Kidney glomerular epithelial cell (primary cell): ENCODE results near the gene TAF1C.

Experiments used
- DNase-seq: peaks from one replicate; lab custom pipeline; 2025; lab: John Stamatoyannopoulos, UW

TAF1C gene

DNA sequence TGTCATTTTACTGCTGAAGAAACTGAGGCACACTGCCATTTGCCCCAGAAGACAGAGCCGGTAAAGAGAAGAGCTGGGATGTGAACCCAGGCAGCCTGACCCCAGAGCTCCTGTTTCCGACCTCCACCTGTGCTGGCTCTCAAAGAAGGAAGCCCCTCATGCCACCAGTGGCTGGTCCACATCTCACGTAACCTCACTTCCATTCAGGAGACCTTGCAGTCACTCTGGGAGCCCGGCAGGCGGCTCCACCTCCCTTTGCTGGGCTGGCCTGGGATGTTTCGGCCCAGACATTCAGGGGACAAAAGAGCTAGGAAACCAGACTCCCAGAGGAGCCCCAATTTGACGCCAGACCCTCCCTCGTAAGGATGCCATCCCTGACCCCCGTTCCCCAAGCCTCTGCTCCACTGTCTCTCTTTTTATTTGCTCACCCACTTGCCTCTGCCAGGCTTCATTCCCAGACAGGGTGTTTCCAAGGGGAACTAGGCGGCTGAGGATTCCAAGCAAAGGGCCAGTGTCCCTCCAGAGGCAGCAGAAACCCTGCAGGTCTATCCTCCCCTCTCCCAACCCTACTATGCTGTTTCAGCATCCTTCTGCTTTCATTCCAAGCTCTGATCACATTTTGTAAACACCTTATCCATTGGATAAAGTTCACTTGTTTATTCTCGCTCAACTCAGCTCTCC is 2.8 kb downstream of the TAF1C start:
- no peak for DNase-seq

DNA sequence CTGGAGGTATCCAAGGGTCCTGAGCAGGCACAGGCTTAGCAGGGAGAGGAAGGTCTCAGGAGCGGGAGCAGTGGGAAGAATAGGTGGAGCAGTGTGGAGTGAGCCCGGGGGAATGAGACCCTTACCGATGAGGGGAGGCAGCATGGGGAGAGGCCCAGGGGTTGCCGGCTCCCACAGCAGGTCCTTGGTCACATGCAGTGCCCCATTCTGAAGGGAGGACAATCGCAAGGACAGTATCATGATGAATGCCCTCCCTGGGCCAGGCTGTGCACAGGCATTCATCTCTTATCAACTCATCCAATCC is 3.3 kb downstream of the TAF1C start:
- no peak for DNase-seq

DNA sequence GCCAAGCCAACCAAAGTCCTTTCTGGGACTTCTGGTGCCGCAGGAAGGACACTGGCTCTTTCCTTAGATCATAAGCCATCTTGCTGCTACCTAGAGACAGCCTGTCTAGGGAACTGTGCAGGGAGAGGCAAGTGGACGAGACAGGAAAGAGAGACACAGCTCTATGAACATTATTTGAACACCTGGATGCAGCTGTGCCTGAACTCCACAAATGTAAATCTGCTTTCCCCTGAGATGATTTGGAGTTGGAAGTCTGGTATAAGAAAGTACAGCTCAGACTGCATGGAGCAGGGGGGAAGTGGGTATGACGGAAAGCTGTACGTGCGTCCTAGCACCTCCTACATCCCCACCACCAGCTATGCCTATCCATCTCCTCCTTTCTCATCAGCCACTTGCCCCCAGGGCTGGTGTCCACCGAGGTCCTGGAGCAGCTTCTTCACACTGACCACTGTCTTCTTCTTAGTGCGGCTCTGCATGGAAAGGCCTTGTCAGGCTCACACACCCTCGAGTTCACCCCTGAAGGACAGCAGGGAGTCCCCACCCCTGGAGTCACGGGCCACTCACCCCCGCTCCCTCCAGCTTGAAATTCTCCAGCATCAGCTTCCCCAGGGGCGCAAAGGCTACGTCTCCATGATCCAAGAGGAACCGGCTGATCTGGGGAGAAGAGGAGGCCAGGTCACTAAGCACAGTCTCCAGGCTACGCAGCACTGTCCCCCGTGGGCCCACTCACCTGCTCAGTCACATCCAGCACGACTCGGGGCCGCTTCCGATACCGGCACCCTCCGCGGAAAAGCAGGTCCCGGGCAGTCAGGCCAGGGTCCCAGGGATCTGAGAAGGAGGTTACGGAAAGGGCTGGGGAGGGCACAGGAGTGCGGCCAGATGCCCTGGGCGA is 3.9 kb downstream of the TAF1C start:
- DNase-seq = no peak

DNA sequence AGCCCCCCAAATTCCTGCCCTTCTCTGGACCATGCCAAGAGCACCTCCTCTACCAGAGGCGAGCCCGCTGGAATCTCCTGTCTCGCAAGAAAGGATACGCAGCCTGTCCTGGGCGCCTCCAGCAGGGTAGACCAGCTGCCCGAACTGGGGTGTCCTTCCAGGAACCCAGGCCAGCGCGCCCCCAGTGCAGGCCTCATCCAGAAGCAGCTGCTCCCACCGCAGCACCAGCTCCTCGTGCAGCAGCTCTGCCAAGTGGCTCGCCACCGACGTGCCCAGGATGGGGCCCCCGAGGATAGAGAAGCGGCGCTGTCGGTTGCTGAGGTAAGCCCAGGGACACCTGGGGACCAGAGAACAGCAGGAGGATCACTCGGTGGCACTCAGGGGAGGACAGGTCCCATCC is 4.8 kb downstream of the TAF1C start:
- no peak for DNase-seq

DNA sequence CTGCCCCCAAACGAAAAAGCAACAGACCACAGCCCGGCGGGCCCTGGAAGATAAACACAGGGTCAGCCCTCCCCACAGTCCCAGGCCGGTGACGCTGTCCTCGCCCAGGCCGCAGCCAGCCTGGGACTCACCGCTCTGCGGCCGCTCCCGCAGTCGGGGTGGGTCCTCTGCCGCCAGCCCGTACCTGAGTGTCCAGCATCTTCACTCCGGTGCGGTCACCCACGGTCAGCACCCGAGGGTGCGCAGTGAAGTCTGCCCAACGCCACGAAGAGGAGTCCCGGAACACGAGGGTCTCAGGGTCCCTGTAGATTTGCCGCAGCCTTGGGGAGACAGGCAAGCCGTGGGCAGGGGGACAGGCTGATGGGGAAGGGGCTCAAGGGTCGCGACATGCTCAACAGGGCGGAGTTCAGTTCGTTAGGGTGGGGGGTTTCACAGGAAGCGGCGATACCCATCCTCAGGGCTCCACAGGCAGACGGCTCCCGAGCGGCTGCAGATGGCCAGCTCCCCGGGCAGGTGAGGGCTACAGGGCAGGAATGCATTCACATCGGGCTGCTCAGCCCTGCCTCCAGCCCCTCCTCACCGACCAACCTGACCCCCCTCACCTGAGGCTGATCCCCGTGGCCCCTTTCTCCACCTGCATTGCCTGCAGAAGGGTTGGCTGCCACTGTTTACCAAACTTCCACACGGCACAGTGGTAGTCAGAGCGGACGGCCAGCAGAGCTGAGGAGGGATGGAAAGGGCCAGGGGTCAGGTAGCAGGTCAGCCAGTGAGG is 5.5 kb downstream of the TAF1C start:
- no peak for DNase-seq

DNA sequence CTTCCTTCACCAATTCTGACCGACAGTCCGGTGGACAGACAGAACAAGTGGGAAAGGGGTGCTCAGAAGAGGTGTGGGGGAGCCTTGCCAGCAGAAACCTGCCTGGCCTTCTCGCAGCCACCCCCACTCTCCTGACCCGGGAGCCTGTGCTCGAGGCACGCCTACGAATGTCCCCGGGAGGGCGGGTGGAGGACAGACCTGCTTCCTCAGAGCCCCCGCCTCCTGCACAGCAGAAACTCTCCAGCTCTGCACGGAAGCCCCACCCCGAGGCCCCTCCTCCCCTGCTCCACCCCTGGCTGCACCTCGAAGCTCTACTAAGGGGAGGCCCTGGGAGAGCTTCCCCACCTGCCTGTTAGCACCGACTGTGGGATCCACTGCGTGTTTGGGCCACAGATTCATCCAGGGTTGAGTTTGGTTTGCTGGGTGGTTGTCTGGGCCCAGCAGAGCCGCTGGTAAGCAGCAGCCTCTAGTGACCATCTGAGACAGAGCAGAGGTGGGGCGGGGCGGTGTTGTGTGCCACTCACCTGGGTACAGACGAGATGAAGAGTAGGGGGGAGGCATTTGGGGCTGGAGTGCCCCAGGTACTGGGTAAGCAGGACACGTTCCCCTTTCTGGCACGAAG is 6.2 kb downstream of the TAF1C start:
- no peak for DNase-seq

DNA sequence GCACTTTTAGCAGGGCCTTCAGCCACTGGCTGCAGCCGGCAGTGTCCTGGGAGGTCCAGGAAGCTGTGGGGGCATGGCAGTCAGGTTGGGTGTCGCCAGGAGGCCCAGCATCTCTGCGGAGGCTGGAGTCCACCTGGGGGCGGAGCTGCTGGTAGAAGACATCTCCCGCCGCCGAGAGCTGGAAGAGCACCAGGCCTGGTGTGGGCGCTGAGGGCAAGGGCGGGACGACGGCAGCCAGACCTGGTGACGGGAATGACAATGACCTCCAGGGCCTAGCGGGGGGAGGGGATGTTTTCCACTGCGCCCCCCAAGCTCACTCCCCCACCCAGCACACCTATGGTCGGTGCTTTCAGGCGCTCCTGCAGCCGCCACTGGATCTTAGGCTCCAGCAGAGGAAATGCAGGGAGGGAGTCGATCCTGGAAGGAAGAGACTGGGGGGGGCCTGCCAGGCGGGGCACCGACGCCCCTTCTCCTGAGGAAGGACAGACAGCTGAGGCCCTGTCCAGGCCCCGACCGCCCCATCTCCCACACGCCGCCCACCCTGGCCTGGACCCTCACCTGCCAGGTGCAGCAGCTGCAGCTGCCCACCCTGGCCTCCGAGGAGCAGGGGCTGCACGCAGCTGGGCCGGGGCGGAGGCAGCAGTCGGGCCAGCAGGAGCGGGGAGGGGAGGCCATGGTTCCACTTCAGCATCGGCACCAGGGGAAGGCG is 7.1 kb downstream of the TAF1C start:
- no peak for DNase-seq

DNA sequence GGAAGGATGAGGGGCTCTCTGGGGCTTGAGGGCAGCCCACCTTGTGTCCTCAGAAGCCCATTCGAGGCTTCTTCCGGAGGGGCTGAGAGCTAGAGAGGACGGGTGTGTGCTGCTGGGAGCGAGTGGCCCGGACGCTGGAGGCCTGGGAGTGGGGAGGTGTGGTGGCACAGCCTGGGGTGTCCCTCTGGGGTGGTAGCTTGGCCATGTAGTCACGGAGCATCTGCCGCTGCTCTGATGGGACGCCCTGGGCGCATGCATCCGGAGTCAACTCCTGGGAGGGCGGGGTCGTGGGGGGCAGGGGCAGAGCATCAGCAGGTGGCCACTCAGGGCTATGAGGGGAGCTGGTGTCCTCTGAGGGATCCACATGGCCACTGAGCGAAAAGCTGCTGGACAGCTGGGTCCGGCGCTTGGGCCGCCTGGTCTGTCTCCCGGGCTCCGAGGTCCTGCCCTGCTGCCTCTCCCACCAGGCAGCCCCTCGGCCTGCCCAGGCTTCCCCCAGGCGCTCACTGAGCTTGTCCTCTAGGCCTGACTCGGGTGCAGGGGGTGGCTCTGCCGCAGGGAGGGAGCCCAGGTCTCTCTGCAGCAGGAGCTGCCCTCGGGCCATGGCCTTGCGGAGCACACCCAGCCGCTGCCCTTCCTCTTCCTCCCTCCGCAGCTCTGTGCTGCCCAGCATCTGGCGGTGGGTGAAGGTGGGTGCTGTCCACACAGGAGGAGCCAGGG is 7.8 kb downstream of the TAF1C start:
- DNase-seq = no peak

DNA sequence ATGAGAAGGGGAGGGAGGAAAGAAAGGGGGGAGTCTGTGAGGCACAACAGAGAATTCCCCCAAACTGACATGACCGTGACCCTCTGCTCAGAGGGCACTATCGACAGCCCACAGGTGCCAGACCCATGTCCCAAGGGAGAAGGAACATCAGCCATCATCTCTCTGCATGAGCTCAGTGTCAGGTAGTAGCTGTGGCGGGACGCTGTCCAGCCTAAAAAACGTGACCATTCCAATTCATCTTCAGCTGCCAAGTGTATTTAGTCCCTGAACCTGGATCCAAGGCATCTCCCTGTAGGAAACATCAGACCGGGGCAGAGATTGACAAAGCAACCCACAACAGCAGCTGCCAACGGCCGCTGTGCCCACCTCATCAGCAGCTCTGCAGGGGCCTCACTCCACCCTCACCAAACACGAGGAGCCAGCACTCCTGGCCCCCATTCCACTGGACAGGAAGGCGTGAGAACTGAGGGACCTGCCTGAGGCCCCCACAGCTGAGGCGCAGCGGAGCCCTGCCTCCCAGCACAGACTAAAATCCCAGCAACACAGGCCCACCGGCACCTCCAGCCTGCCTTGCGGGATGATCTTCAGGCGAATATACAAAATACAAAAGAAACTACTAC is 8.6 kb downstream of the TAF1C start:
- DNase-seq = no peak

DNA sequence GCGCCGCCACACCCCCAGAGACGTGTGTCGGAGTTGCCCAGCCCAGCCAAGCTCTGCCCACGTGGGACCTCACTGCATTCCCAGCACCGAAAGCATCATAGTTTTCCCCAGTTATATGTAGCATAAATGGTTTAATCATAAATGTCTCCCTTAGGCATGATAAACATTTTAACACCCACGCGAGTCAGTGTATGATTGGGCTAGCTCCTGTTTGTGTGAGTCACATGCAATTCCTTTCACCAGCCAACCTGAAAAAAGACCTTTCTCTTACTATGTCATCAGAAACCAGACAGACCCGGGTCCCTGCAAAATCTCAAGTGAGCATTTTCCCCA is 9.2 kb downstream of the TAF1C start:
- DNase-seq = peak; percentile 77

DNA sequence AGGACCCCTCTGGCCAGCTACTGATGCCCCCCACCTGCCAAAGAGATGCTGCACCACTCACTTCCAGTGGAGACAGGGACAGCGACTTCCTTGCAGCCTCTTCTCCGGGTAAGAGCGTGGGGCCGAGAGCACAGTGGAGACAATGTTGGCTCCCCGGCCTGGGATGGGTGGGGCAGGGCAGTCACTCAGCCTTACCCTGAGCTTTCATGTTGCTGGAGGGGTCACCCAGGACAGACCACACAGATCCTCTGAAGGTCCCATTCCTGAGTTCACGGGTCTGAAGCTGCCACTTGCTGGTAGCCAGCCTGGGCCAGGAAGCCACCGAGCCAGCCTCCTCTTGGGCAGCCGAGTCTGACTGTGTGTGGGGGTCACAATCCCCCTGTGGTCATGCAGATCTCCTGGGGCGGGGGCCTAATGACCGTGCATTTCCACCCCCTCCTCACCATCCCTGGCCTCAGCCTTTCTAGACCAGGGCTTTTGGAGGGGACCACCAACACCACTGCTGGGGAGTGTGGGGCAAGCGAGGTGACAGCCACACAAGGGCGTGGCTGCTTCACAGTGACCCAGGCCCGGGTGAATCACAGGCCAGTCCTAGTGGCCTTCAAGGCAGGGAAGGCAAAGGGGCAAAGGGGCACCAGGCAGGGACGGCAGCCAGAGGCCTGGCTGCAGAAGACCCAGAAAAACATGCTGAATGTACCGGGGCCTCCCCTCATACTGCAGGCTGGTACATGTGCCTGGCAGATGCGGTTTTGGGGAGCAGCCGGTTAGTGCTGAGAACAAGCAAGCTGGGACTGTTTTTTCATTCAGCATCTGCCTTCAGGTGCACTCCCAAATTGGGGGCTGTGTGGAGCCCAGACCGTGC is 10.4 kb downstream of the TAF1C start:
- DNase-seq = no peak

DNA sequence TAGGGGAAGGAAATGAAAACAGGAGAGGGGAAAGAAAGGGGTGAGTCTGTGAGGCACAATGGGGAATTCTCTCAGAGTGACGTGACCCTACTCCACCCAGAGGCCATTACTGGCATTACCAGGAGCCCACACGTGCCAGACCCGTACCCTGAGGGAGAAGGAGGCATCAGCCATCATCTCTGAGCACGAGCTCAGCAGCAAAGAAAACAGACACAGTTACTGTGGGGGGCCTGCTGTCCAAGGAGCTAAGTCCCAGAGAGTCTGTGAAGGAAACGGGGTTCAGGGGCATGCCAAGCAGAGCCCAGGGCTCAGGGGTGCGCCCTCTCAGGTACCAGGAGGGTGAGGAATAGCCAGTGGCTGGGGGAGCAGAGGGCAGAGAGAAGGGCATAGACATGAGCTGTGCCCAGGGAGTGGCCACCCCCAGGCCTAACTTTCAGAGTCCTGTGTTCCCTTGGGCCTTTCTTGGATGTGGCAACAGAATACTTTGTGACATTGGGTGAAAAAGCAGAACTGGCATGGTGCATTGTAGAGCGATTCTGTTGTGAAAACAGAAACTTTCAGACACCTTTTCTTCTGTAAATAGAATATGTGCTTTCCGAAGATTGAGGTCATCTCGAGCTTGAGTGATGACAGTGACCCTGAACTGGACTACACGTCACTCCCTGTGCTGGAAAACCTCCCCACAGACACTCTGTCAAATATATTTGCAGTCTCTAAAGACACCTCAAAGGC is 11.3 kb downstream of the TAF1C start:
- peak; percentile 3 for DNase-seq

DNA sequence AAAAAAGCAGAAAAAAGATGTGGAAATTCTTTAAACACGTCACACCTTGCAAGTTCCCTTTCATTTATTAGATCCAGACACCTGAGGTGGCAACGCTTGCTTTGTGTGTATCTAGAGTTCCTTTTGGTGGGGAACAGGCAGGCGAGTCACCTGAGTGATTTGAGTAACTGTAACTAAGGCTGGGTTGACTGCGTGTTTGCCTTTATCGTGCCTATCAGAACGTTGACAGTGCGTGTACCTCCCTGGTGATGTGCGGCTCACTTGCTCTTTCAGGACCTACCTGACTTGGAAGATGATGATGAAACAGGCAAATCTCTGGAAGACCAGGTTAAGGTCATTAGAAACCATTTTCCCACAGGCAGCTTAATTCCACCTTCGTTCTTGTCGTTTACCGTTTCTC is 12.5 kb downstream of the TAF1C start:
- no peak for DNase-seq

DNA sequence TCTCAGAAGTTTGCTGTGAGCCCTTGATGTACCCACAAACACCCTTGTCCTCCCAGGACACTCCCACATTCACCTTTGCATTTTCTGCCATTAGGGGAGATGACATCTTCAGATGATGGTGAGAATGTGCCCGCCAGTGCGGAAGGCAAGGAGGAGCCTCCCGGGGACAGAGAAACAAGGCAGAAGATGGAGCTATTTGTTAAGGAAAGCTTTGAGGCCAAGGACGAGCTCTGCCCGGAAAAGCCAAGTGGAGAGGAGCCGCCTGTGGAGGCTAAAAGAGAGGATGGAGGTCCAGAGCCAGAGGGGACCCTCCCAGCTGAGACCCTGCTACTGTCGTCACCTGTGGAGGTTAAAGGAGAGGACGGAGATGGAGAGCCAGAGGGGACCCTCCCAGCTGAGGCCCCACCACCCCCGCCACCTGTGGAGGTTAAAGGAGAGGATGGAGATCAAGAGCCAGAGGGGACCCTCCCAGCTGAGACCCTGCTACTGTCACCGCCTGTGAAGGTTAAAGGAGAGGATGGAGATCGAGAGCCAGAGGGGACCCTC is 17.0 kb downstream of the TAF1C start:
- no peak for DNase-seq

DNA sequence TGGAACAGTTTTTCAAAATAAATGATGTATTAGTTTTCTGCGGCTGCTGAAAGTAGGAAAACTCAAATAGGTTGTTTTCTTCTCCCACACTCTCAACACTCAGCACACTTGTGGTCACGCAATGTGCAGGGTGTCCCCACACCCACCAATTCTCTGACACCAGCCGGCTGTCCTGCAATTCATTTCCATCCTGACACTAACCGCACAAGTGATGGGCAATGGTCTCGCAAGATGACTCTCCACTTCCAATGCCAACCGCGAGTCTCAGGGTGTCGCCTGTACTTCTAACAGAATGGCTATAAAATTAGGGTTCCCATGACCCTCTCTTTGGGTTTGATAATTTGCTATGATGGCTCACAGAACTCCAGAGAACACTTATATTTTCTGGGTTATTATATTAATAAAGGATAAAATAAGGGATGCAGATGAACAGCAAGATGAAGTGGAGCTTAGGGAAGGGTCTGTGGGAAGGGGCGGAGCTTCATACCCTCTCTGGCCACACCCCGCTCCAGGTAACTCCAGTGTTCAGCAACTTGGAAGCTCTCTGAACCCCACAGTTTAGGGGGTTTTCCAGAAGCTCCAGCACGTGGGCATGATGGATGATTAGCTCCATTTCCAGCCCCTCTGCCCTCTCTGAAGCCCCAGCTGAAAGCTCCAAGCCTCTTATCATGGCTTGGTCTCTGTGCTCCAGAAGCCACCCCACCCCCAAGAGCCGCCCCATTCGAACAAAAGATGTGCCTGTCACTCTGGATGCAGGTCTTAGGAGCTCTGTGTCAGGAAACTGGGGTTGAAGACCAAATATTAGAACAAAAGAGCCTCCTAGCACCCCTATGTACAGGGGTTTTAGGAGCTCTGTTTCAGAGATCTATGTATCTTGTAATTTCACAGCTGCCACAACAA is 19.8 kb downstream of the TAF1C start:
- DNase-seq = no peak

DNA sequence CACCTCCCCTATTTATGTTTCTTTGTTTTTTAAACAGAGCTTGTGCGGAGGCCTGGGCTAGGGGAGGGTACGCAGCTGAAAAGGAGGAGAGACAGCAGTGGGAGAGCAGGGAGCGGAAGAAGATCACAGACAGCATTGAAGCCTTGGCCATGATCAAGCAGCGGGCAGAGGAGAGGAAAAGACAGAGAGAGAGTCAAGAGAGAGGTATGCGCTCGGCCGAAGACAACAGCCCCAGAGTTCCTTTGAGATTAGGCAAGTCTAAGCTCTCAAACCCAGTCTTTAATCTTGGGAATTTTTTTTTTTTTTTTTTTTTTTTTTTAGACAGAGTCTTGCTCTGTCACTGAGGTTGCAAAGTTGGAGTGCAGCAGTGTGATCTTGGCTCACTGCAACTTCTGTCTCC is 21.1 kb downstream of the TAF1C start:
- DNase-seq = no peak

DNA sequence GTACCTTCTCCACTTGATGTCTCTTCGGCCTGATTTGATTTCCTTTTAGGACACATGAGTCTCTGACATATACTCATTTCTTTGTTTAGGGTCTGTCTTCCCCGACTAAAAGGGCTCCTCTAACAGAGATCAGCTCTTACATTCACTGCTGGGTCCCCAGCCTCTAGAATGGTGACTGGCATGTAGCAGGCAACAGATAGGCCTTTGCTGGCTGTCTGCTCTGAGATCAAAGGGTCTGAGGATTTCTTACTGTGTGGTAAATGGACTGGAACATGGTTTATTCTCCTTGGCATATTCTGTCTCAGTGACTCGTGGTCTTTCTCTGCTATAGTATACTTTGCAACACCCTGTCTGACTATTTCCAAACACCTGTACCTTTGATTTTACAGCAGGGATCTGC is 25.1 kb downstream of the TAF1C start:
- no peak for DNase-seq

DNA sequence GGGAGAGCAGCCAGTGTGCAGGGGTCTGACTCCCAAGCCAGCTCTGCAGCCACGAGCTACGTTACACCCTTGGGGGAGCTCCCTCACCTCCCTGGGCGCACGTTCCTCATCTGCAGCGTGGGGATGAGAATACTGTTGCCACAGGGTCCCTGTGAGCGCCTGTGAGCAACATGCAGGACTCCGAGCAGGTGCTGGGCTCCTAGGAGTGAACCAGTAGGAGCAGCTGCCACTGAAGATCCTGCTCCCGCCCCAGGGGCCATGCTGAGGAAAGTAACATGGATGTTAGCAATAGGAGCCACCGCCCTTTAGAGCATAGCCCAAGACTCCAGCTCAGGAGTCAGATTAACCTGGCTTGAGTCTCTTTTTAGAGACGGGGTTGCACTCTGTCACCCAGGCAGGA is 25.8 kb downstream of the TAF1C start:
- no peak for DNase-seq
